ENCODE results near the gene ANXA4. TPM values are rescaled to one million over a fixed set of nuclear protein-coding genes. Genes with fewer than 3 reads are reported as not detected.

ANXA4 gene
- total RNA-seq, 1 donor: 26.1 TPM

- DNase-seq (ENCODE audit: low read depth in 2 of 3, low spot score in 2 of 3): no peak
Observed at GRCh38 chr2:69774984-69775982, 33.3 kb downstream of the ANXA4 start.

- no peak for DNase-seq (ENCODE audit: low read depth in 2 of 3, low spot score in 2 of 3)
Observed at GRCh38 chr2:69776886-69777785, 35.2 kb downstream of the ANXA4 start.

GRCh38 chr2:69777786-69778105 lies 35.8 kb downstream of the ANXA4 start:
- no peak for DNase-seq (ENCODE audit: low read depth in 2 of 3, low spot score in 2 of 3)

DNA sequence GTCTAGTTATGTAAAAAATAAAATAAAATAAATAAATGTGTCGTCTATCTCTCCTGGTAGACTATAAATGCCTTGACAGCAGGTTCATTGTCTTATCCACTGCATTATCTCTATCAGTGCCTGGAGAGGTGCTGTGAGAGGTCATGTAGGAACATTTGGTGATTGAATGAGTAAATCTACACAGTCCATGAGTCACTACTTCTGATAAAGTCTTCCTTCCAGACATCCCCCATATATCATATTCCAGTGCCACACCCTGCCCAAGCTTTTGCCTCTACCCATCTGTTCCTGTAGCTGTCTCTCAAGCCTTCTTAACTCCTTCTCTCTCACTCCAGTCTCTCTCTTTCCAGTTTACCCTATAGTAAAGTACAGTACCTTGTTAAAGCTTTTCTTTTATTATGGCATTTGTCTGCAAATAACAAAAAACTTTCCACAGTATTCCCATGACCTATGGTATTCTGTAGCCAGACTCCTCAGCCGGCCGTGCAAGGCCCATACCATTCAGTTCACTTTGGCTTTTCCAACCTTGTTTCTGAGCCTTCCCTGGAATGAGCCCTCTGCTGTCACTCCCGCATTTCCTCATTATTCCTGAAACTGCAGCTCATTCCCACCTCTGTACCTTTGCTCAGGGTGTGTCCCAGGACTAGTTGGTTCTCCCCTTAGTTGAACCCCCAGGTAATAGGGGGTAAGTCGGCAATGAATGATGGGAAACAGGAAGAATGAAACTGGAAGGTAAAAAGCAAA lies 37.5 kb downstream of the ANXA4 start:
- DNase-seq (ENCODE audit: low read depth in 2 of 3, low spot score in 2 of 3): no peak

- DNase-seq (ENCODE audit: low read depth in 2 of 3, low spot score in 2 of 3): no peak
Observed at GRCh38 chr2:69780921-69781320, 39.0 kb downstream of the ANXA4 start.

DNA sequence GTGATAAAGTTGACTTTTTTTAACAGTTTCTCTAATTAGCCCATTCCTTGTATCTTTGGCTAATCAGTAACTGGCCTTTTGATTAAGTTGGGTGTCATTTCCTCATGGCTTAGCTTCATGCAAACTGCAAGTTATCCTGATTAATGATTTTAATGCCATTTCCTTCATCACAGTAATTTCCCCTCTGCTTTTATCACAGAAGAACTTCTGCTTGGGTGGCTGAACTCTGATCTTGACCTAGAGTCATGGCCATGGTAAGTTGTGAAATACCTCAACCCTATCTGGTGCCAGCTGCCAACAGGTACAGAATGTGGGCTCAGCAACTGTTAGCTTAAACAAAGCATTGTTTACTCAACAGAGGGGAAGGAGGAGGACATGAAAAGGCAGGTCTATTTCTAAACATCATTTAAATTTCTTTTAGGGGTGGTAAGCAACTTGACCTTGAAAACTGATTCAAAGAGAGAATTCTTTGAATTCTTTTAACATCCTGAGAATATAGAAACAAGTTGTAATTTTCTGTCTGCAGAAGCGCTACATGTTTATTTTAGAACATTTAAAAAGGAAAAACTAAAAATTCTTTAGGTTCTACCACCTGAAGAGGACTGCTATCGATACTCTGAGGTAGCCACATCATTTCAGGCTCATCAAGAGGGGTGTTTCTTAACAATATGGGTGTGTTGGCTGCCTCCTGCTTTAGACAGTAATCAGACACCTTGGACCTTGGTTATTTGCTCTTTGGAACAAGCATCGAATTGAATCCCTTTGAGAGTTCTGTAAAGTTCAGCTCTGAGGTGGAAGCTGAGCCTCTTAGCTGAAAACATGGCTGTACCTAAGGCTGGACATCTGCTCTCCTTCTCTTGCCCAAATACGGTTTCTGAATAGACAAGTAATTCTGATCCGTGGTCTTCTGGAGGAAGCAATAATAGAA lies 39.7 kb downstream of the ANXA4 start:
- peak in 2 of 3 donors; percentile 47 to 77 for DNase-seq (ENCODE audit: low read depth in 2 of 3, low spot score in 2 of 3)

DNA sequence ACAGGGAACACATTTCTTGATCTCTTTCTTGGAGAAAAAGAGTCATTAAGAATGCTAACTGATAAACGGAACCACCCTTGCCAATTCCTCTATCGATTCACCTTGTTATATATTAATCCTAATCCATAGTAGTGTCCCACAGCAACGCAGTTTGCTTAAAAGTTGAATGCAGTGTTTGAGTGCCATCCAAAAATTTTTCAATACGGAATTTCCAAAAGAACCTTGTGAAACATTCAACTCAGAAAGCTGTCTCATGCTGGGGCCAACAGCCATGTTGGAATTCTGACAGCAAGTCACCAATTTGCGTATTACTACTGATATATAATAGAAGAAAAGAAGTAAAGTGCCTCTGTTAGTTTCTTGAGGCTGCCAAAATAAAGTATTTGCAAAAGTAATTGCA lies 42.3 kb downstream of the ANXA4 start:
- DNase-seq (ENCODE audit: low read depth in 2 of 3, low spot score in 2 of 3): no peak

DNA sequence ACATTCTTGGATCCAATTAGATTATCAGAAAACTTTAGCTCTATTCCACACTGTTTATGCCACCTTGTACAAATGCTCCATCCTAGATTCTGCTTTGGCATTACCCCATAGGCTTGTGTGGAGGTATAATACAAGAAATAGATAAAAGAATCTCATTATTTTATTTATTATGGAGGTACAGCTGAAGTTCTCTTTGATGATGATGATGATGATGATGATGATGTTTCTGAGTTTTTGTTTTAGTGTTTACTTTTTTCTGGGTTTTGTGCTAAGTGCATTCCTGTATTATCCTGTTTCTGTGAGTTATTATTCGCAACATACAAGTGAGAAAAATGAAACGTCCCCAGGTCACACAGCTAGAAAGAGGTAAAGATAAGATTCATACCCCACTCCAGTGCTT lies 43.4 kb downstream of the ANXA4 start:
- no peak for DNase-seq (ENCODE audit: low read depth in 2 of 3, low spot score in 2 of 3)

GRCh38 chr2:69786052-69786560 lies 44.2 kb downstream of the ANXA4 start:
- no peak for DNase-seq (ENCODE audit: low read depth in 2 of 3, low spot score in 2 of 3)

DNA sequence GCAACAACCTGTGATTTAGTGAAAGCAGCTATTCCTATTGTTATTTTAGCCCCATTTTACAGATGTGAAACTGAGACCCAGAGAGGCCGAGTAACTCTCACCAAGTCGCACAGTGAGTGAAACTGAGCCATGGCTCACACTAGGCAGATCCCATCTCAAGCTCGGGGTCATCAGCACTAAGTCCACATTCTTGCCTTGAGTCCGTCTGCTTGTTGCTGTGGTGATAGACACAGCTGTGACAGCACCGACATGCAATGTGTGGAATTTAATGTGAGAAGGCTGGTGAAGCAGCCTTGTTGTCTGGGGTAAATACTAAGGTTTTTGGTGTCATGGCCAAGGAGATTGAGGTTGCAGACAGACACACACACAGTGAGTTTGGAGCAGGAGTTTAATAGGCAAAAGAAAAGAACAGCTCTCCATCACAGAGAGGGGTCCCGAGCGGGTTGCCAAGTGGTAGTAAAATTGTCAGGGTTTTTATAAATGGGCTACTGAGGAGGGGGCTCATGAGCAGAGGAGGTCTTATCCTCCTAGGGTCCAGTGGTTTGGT lies 47.3 kb downstream of the ANXA4 start:
- DNase-seq (ENCODE audit: low read depth in 2 of 3, low spot score in 2 of 3): no peak

DNA sequence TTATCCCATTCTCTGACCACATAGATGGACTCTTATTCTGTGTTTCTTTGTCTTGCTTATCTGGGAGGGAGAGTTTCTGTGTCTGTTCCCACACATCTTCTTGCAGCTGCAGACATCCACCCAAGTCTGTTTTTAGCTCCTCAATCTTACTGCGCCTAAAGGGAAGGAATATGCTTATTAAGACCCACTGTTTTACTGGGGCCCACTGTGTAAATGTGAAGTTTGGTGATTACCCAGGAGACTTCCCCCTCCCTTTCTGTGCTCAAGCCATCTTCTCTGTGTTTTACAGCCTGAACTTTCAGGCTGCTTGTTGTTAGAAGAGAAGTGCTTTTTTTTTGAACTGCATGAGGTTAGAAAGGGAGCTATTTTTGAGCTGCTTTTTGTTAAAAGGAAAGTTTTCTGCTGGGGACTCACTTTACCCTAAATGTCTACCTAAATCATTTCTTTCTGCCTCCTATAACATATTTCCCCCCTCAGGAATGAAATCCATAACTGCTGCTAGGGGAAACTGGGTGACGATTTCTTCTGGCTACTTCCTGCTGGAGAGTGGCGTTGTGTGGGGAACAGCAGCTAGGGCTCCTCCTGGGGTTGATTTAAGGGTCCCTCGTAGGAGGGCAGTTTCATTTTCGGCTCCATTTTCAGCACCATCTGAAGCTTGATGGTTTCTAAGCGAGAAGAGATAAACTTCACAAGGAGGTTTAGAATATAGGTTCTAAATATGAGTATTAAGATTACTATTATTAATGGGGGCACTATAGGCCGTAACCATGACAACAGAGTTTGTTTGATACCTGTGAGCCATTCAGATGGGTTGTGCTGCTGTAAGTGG lies 48.1 kb downstream of the ANXA4 start:
- DNase-seq (ENCODE audit: low read depth in 2 of 3, low spot score in 2 of 3): peak in 2 of 3 donors; percentile 58

DNA sequence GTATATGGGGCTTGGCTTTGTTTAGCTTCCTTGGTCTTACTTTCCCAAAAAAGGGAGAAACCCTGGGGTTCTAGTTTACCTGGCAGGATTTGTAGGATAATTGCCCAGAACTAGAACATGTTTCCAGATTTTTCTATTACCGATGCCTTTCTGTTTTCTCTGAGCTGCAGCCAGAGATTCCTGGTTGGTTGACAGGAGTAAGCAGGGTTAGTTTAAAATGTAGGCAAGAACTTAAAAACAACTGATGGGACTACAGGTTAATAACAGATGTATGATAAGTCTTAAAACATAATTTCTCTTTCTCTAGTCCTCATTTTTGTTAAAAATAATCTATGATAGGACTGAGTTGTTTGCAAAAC lies 48.6 kb downstream of the ANXA4 start:
- no peak for DNase-seq (ENCODE audit: low read depth in 2 of 3, low spot score in 2 of 3)

DNA sequence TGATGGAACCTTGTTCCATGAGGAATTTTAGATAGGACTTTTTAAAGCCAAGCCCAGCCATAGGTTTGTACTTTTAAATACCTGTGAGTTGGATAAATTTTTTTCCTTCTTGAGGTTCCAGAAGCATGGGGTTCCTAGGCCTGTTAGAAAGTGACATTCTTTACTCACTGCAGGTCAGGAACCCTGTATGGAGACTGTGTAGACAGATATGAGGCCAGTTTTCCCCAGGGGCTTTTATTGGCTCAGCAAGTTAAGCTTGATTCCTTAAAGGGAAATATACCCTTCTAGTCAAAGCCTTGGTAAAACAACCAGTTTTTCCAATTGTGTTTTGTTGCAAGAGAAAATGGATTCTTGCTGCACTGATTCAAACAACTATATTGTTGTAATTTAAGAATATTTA lies 49.1 kb downstream of the ANXA4 start:
- DNase-seq (ENCODE audit: low read depth in 2 of 3, low spot score in 2 of 3): no peak

- no peak for DNase-seq (ENCODE audit: low read depth in 2 of 3, low spot score in 2 of 3)
Observed at GRCh38 chr2:69796174-69796573, 54.2 kb downstream of the ANXA4 start.

DNA sequence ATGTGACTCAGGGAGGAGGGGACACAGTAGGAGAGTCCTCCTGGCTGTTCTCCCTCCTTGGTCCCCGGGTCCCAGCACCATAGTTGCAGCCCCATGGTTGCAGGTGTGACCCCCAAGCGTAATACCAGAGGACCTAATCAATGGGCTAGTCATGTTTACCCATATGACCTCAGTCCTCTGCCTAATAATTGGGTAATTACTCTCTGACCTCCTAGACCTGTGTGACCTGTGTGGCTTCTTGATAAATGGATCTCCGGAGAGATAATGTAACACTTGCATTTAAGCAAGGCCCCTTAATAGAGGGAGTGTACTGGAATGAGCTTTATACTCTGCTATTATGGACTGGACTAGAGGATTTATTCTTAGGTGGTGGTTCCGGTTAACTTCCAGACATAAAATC lies 55.3 kb downstream of the ANXA4 start:
- DNase-seq (ENCODE audit: low read depth in 2 of 3, low spot score in 2 of 3): no peak

DNA sequence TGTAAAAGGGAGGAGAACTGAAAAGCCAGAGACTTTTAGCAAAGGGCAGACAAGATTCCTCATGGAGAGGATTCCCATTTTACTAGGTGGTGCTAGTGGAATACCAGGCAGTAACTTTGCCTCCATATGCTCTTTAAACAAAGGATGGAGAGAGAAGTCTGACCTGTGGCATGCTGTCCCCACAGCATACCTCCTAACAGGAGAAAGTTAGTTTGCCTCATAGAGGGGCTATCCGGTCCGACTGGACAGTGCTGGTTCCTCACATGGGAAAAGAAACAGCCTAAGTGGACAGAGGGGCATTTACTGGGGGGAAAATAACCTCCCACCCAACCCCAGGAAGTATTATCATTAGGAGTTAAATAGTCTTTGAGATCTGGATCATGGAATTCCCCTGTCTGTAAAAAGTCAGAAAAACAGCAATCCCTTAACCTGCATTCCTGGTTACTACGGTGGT lies 55.9 kb downstream of the ANXA4 start:
- no peak for DNase-seq (ENCODE audit: low read depth in 2 of 3, low spot score in 2 of 3)

GRCh38 chr2:69798290-69798908 lies 56.5 kb downstream of the ANXA4 start:
- no peak for DNase-seq (ENCODE audit: low read depth in 2 of 3, low spot score in 2 of 3)
